CD14-positive monocyte (primary cell): Measurements from ENCODE around the gene PTTG1IP. TPM values are rescaled to one million over a fixed set of nuclear protein-coding genes. Genes with fewer than 3 reads are reported as not detected.

Source experiments
- DNase-seq, 3 donors: peaks; one replicate each; pipeline ENCODE4 v3.0.0-alpha.2; 2011 to 2022
- H2AFZ ChIP-seq: 2 replicates; pipeline ENCODE4 v1.6.0; 2012; ENCODE audit warnings: mild to moderate bottlenecking, low read depth, low read length, inconsistent platforms; ENCODE audit not compliant: insufficient read depth, poor library complexity, severe bottlenecking
- H3K27ac ChIP-seq, 2 donors: 1 replicate in 1 of 2; 2 replicates in 1 of 2; pipeline ENCODE4 v1.5.1; 2012 to 2013; ENCODE audit warnings: low read length in 2 of 2, control low read depth in 1 of 2, inconsistent platforms in 1 of 2, low read depth in 1 of 2, mild to moderate bottlenecking in 1 of 2
- H3K27me3 ChIP-seq, 2 donors: one replicate each; pipeline versions ENCODE4 v1.6.0 to v1.6.1; 2011 to 2013; ENCODE audit warnings: low read length in 2 of 2; ENCODE audit not compliant: control insufficient read depth in 2 of 2, insufficient read depth in 2 of 2
- H3K36me3 ChIP-seq, 2 donors: replicated peaks in 1 of 2; 1 replicate in 1 of 2; 2 replicates in 1 of 2; pipeline versions ENCODE4 v1.5.1 to v1.6.1; 2012 to 2013; ENCODE audit warnings: low read length in 2 of 2, control low read depth in 1 of 2, inconsistent platforms in 1 of 2, mild to moderate bottlenecking in 1 of 2; ENCODE audit not compliant: insufficient read depth in 2 of 2, control insufficient read depth in 1 of 2
- H3K4me1 ChIP-seq, 2 donors: 1 replicate in 1 of 2; 2 replicates in 1 of 2; pipeline versions ENCODE4 v1.5.1 to v1.6.1; 2012 to 2013; ENCODE audit warnings: low read length in 2 of 2, control low read depth in 1 of 2, inconsistent platforms in 1 of 2, mild to moderate bottlenecking in 1 of 2, moderate library complexity in 1 of 2; ENCODE audit not compliant: insufficient read depth in 2 of 2, control insufficient read depth in 1 of 2
- H3K4me2 ChIP-seq: replicated peaks from 2 replicates; pipeline ENCODE3; 2012; ENCODE audit warnings: low read length, moderate library complexity, mild to moderate bottlenecking; ENCODE audit not compliant: poor library complexity, severe bottlenecking; ENCODE audit errors: extremely low read depth
- H3K4me3 ChIP-seq, 3 experiments: fragments of 200-600 bp in 1 of 3; sonication (generic) in 1 of 3; replicated peaks in 1 of 3; 1 replicate in 2 of 3; 2 replicates in 1 of 3; pipeline ENCODE4 v1.5.1; 2011 to 2013; ENCODE audit warnings: low read length in 3 of 3, mild to moderate bottlenecking in 3 of 3, control low read depth in 2 of 3, low read depth in 2 of 3, inconsistent platforms in 1 of 3, moderate library complexity in 1 of 3
- H3K79me2 ChIP-seq: 2 replicates; pipeline ENCODE4 v1.6.0; 2012; ENCODE audit warnings: mild to moderate bottlenecking, control low read depth, inconsistent platforms, low read length, moderate library complexity; ENCODE audit not compliant: insufficient read depth
- H3K9ac ChIP-seq: 2 replicates; pipeline ENCODE4 v1.6.0; 2017; ENCODE audit warnings: low read length, mild to moderate bottlenecking; ENCODE audit not compliant: insufficient read depth, poor library complexity, severe bottlenecking
- H3K9me3 ChIP-seq, 2 donors: replicated peaks in 1 of 2; 1 replicate in 1 of 2; 2 replicates in 1 of 2; pipeline versions ENCODE4 v1.5.1 to v1.6.1; 2012 to 2013; ENCODE audit warnings: low read length in 2 of 2, control low read depth in 1 of 2; ENCODE audit not compliant: control insufficient read depth in 1 of 2, insufficient read depth in 1 of 2
- H4K20me1 ChIP-seq: 2 replicates; pipeline ENCODE4 v1.6.0; 2012; ENCODE audit warnings: mild to moderate bottlenecking, low read length, control low read depth, moderate library complexity; ENCODE audit not compliant: insufficient read depth
- H3K27ac Mint-ChIP-seq, 7 donors: one replicate each; pipeline ENCODE4 v1.8.0; 2020; ENCODE audit warnings: mild to moderate bottlenecking in 7 of 7, mixed read lengths in 7 of 7, moderate library complexity in 6 of 7, inconsistent platforms in 2 of 7
- H3K27me3 Mint-ChIP-seq, 3 donors: one replicate each; pipeline ENCODE4 v1.8.0; 2021 to 2022; ENCODE audit warnings: low read depth in 3 of 3, mild to moderate bottlenecking in 3 of 3, mixed read lengths in 3 of 3, moderate library complexity in 3 of 3, inconsistent platforms in 1 of 3
- H3K36me3 Mint-ChIP-seq, 2 donors: one replicate each; pipeline ENCODE4 v1.8.0; 2020; ENCODE audit warnings: mixed read lengths in 2 of 2, inconsistent platforms in 1 of 2, mild to moderate bottlenecking in 1 of 2
- H3K4me1 Mint-ChIP-seq: one replicate; pipeline ENCODE4 v1.8.0; 2020; ENCODE audit warnings: mild to moderate bottlenecking, mixed read lengths
- H3K4me3 Mint-ChIP-seq, 2 donors: one replicate each; pipeline ENCODE4 v1.8.0; 2020; ENCODE audit warnings: mild to moderate bottlenecking in 2 of 2, mixed read lengths in 2 of 2, moderate library complexity in 1 of 2
- H3K9me3 Mint-ChIP-seq, 7 donors: one replicate each; pipeline ENCODE4 v1.8.0; 2020 to 2022; ENCODE audit warnings: mixed read lengths in 7 of 7, mild to moderate bottlenecking in 6 of 7, moderate library complexity in 6 of 7, inconsistent platforms in 2 of 7
- WGBS: methylation state at CpG from one replicate; pipeline ENCODE4 v1.1.5; 2013; ENCODE audit warnings: missing lambda C conversion rate; ENCODE audit not compliant: insufficient coverage; 5-methylcytosine and 5-hydroxymethylcytosine counted together
- intact Hi-C, 2 donors: fragments of 100-400 bp; cut with micrococcal nuclease; formaldehyde crosslinking; loops; one replicate each; pipeline versions ENCODE4 v1.15.0 to v1.15.1; 2023
- polyA plus RNA-seq, 3 donors: library from polyadenylated mRNA; depleted of rRNA in 1 of 3; unstranded in 2 of 3; stranded (reverse) in 1 of 3; fragments of 300-500 nt in 2 of 3; fragments of >200 nt in 1 of 3; fragmentation: Illumina TruSeq in 2 of 3; gene quantifications; 1 replicate in 2 of 3; 2 replicates in 1 of 3; pipeline ENCODE4 v1.2.3, GENCODE V29; 2012 to 2021
- TF ChIP-seq, protein P1 (sequence below): fragments of 200-600 bp; IDR thresholded peaks from one replicate; pipeline ENCODE4 v1.8.0; 2022; ENCODE audit warnings: antibody characterized with exemption, mild to moderate bottlenecking

PTTG1IP gene
- polyA plus RNA-seq, 3 donors = 118 to 238 (median 206) TPM

DNA sequence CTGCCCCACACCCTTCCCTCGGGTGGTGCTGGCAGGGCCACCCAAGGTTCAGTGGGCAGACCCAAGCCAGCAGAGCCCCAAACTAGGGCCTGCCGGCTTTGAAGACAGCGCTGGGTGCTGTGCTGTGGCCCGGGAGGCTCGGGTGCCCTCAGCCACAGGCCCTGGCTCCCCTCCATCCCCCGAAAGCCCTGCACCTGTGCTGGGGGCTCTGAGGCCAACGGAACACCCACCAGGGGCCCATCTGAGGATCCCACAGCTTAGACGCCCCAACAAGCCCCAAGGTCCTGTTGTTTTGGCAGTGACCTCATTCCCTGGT lies 38.6 kb upstream of the PTTG1IP start:
- TF ChIP-seq, protein P1, sequence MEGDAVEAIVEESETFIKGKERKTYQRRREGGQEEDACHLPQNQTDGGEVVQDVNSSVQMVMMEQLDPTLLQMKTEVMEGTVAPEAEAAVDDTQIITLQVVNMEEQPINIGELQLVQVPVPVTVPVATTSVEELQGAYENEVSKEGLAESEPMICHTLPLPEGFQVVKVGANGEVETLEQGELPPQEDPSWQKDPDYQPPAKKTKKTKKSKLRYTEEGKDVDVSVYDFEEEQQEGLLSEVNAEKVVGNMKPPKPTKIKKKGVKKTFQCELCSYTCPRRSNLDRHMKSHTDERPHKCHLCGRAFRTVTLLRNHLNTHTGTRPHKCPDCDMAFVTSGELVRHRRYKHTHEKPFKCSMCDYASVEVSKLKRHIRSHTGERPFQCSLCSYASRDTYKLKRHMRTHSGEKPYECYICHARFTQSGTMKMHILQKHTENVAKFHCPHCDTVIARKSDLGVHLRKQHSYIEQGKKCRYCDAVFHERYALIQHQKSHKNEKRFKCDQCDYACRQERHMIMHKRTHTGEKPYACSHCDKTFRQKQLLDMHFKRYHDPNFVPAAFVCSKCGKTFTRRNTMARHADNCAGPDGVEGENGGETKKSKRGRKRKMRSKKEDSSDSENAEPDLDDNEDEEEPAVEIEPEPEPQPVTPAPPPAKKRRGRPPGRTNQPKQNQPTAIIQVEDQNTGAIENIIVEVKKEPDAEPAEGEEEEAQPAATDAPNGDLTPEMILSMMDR = no peak
- H3K36me3 Mint-ChIP-seq = peaks cover 36 to 57% of the 10 kb centered on the region in 2 donors
- Histone ChIP-seq H3K4me1 (peaks cover 99 to 100% of the 10 kb centered on the region in 2 donors), H3K27me3 (no peaks in the 10 kb centered on the region), H3K9ac (peak overlapping the region; percentile 54), H3K9me3 (no peaks in the 10 kb centered on the region), H3K27ac (peak overlapping the region; percentile 69 to 81), H4K20me1 (peaks cover 99% of the 10 kb centered on the region), H3K79me2 (peaks cover 98% of the 10 kb centered on the region), H2AFZ (no peak overlapping the region), H3K4me3 (peak overlapping the region; percentile 1 to 98 (median 11)), H3K36me3 (peaks cover 43 to 45% of the 10 kb centered on the region in 2 donors), H3K4me2 (peak overlapping the region; percentile 82)
- WGBS = 6% methylated on average over 8 of the region's 8 CpGs
- peak overlapping the region; percentile 74 to 92 (median 87) for H3K27ac Mint-ChIP-seq
- H3K4me3 Mint-ChIP-seq = peak overlapping the region; percentile 70 to 88
- H3K27me3 Mint-ChIP-seq = peaks cover 0 to 2% (median 2%) of the 10 kb centered on the region in 3 donors
- H3K4me1 Mint-ChIP-seq = peaks cover 93% of the 10 kb centered on the region
- intact Hi-C loops = loop anchor here in 1 of 2 donors (5.0 kb wide), 1 partner anchor 95 kb away; the partner anchor contains the start of gene SUMO3
- DNase-seq = no peak
- peaks cover 0 to 2% (median 0%) of the 10 kb centered on the region in 7 donors for H3K9me3 Mint-ChIP-seq

DNA sequence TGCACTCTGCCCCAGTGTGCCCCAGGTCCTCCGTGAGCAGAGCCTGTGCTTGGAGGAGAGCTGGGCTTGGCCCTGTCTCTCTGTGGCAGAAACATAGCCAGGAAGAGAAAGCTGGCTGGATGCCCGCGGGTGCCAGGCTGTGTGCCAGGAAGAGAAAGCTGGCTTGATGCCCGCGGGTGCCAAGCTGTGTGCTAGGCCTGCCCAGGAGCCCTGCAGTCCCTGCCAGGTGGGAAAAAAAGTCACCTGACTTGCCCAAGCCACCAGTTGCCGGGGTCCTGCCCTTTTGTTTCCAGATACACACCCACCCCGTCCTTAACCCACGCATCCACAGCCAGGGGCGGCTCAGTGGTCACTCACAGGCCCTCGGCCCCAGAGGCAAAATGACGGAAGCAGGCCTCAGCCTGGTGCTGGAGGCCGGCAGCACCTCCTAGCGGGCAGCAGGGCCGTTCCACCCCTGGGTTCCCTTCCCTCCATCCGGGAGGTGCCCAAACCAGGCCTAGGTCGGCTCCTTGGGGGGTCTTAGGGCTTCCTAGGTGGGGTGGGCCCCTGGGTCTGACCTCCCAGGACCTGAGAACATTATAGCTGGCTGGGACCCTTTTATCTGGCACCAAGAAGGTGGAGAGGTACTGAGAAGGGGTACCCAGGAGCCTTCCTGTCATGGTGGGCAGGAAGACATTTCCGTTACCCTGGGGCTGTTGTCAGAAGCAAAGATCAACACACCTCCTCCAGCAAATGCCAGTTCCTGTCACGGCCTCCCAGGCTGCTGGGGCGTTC lies 38.1 kb upstream of the PTTG1IP start:
- H3K4me3 Mint-ChIP-seq = peak overlapping the region; percentile 70 to 88
- DNase-seq = peak; percentile 67 to 78 (median 74)
- H3K36me3 Mint-ChIP-seq = peaks cover 34 to 57% of the 10 kb centered on the region in 2 donors
- Histone ChIP-seq H3K4me1 (peaks cover 99 to 100% of the 10 kb centered on the region in 2 donors), H2AFZ (no peak overlapping the region), H3K27me3 (no peaks in the 10 kb centered on the region), H3K27ac (peak overlapping the region; percentile 69 to 81), H3K36me3 (peaks cover 45 to 48% of the 10 kb centered on the region in 2 donors), H3K9ac (peak overlapping the region; percentile 54), H3K4me2 (peak overlapping the region; percentile 82), H4K20me1 (peaks cover 99% of the 10 kb centered on the region), H3K9me3 (no peaks in the 10 kb centered on the region), H3K4me3 (peak overlapping the region; percentile 1 to 98 (median 11)), H3K79me2 (peaks cover 98% of the 10 kb centered on the region)
- H3K27ac Mint-ChIP-seq = peak overlapping the region; percentile 74 to 92 (median 87)
- intact Hi-C loops = loop anchor here in 1 of 2 donors (5.0 kb wide), 1 partner anchor 94 kb away; the partner anchor contains the start of gene SUMO3
- 1% methylated on average over 15 of the region's 19 CpGs for WGBS
- H3K27me3 Mint-ChIP-seq = peaks cover 0 to 2% (median 2%) of the 10 kb centered on the region in 3 donors
- H3K9me3 Mint-ChIP-seq = peaks cover 0 to 2% (median 0%) of the 10 kb centered on the region in 7 donors
- TF ChIP-seq, protein P1 = peak; percentile 93
- H3K4me1 Mint-ChIP-seq = peaks cover 89% of the 10 kb centered on the region
